RKO (cell line): Measurements from ENCODE around the gene APBB1.

Source experiments
- DNase-seq: peaks from one replicate; pipeline ENCODE4 v3.0.0-alpha.2; 2016; ENCODE audit warnings: low spot score

The APBB1 gene

DNA sequence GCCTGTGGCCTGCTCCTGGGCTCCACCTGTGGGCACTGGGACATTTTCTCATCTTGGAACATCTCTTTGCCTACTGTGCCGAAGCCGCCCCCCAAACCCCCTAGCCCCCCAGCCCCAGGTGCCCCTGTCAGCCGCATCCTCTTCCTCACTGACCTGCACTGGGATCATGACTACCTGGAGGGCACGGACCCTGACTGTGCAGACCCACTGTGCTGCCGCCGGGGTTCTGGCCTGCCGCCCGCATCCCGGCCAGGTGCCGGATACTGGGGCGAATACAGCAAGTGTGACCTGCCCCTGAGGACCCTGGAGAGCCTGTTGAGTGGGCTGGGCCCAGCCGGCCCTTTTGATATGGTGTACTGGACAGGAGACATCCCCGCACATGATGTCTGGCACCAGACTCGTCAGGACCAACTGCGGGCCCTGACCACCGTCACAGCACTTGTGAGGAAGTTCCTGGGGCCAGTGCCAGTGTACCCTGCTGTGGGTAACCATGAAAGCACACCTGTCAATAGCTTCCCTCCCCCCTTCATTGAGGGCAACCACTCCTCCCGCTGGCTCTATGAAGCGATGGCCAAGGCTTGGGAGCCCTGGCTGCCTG is 27.3 kb downstream of the APBB1 start:
- no peak for DNase-seq

- DNase-seq = no peak
Observed at GRCh38 chr11:6390718-6391469, 28.0 kb downstream of the APBB1 start.

DNA sequence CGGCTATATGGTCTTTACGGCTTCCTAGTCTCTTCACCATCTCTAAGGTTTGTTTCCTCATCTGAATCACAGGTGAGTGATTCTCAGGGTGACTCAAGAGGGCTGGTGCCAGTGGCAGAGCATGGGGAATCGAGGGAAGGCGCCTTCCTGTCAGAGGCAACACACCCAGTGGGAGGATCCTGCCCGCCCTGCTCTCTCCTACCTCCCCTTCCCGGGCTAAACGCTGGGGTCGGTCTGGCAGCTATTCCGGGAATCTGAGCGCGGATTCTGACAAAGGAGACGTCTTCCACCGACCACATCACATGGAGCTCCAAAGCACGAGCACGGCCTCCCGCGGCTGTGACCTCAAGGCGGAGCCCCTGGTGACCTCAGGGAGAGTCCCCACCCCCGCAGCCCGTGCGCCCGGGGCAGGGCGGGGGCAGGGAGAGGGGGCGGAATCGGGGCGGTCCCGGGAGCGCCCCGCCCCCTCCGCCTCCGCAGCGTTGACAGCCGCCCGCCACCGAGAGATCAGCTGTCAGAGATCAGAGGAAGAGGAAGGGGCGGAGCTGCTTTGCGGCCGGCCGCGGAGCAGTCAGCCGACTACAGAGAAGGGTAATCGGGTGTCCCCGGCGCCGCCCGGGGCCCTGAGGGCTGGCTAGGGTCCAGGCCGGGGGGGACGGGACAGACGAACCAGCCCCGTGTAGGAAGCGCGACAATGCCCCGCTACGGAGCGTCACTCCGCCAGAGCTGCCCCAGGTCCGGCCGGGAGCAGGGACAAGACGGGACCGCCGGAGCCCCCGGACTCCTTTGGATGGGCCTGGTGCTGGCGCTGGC is 28.8 kb downstream of the APBB1 start, which contains the start of gene SMPD1:
SMPD1 (plus strand) TSS at position 570 of the 813 bp plus-strand sequence; CDS start at position 695, 125 bp downstream.
- peak; percentile 92 for DNase-seq

GRCh38 chr11:6388748-6389147 is 30.1 kb downstream of the APBB1 start:
- DNase-seq = no peak

GRCh38 chr11:6387811-6388599 is 30.9 kb downstream of the APBB1 start:
- DNase-seq = no peak

- no peak for DNase-seq
Observed at GRCh38 chr11:6385046-6385777, 33.7 kb downstream of the APBB1 start.

- no peak for DNase-seq
Observed at GRCh38 chr11:6378640-6378989, 40.3 kb downstream of the APBB1 start.

DNA sequence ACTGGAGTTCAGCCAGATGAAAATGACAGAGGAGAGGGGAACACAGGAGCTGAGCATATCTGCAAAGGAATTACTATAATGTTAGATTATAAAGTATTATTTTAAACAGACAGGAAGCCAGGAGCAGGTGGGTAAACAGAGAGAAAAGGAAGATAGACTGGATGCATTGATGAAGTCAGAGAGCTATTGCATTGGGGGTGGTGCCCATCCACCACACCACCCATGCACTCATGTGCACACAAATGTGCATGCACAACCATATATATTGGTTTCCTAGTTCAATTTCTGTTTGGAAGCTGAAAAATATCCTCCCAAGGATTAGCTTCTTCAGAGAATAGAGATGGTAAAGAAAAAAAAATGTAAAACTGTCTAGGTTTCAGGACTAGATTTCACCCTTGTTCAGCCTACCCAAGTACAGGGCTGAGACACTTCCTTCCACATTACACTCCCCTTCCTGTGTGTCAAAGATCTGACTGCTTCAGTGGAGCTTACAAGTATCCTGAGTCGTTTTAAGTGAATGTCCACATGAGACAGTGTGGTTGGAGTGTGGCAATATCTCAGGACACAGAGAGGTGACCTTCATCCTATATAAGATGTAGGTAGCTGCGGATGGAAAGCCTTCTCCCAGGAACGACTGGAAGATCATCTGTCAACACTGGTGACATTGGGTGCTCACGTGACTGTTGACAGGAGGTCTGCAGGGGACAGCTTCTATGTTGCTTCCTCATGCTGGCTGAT is 40.8 kb downstream of the APBB1 start:
- no peak for DNase-seq

DNA sequence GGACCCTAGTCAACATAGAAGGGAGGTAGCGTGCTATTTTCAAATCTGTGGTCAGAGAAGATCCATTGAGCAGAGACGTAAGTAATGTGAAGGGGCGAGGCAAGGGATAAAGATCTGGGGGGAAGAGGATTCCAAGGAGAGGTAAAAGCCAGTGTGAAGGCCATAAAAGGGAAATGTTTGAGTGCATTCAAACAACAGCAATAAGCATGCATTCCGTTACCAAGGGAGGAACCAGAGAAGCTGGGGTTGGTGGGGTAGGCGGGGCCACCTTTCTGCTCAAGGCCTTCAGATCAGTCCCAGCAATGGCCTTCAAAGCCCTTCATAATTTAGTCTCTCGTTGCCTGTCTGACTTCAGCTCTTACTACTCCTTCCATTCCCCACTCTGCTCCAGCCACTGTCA is 47.1 kb downstream of the APBB1 start:
- no peak for DNase-seq

DNA sequence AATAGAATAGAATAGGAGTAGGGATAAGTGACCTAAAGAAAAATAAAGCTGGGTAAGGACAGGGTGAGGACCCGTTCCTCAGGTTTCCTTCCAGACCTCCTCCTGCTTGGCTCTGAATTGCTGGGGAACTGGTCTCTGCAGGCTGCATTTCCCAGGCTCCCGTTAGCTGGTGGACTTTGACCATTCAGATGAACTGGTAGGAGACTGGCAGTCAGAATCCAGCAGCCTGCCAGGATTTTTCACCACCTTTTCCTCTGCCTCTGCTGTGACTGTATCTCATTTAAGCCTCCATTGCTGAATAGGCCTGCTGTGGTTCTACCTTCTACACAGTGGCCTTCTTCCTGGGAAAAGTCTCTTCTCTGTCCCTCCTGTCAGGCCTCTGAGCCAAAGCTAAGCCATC is 53.2 kb downstream of the APBB1 start:
- no peak for DNase-seq

GRCh38 chr11:6362873-6363678 is 55.8 kb downstream of the APBB1 start:
- peak; percentile 74 for DNase-seq

DNA sequence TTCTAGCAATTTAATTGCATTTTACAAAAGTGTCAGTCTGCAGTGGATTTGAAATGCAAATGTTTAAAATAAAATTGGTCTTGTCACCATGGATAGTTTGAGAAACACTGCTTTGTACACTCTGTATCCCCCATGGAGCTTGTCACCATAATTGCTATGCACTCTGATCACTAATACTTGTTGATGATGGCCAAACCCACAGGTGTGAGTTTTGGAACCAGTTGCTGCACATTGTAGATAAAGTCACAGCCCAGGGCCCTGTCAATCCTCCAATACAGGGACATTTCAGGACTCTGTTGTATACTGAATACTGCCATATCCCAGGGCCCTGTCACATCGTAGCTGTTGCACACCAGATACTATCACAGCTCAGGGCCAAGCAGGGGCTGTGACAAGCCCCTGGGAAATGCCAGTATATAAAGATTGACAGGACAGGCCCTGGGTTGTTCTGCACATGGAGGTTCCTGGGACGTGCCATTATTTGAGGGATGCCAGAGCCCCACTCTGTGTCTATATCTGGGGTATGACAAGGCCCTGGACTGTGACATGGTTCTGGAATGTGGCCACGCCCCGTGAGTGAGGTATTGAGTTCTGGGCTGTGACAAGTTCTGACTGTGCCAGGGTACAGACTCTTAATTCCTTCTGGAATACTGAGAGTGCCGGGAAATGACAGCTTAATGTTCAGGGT is 56.6 kb downstream of the APBB1 start:
- DNase-seq = peak; percentile 5

DNA sequence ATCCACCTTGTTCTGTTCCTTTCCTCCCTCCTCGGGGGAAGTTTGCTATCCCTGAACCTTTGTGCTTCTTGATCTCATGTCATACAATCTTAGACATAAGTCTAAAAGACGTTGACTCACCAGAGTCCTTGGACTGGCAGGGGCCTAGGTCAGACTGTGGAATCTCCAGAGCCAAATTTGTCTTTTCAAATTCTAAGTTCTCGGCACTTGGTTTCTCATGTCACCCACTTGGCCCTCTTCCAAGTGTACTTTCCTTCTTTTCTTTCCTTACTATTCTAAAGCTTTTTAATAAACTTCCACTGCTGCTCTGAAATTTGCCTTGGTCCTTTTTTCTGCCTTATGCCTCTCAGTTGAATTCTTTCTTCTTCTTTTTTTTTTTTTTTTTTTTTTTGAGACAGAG is 58.7 kb downstream of the APBB1 start:
- DNase-seq = no peak

- DNase-seq = peak; percentile 81
Observed at GRCh38 chr11:6357222-6357621, 61.7 kb downstream of the APBB1 start.

DNA sequence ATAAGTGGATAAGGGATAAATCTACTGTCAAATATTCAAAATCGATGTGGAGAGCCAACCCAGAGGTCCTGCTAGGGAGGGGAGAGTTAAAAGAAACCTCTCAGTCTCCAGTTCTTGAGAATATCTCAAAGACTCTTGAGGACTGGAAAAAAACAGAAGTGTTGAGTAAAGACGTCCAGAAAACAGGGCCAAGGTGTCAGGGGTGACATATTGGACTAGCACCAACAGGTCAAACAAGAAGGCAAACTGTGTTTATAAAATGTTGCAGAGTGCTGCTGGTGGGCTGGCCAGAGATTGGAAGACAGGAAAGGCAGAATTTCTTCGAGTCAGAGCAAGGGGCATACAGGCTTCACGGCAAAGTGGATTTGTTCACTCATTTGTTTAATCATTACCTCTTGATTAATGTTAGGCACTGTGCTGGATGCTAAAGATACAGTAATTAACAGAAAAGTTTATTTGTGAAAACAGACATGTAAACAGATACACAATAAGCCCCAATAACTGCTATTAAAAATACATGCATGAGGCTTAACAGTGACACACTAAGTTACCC is 62.3 kb downstream of the APBB1 start:
- DNase-seq = no peak

DNA sequence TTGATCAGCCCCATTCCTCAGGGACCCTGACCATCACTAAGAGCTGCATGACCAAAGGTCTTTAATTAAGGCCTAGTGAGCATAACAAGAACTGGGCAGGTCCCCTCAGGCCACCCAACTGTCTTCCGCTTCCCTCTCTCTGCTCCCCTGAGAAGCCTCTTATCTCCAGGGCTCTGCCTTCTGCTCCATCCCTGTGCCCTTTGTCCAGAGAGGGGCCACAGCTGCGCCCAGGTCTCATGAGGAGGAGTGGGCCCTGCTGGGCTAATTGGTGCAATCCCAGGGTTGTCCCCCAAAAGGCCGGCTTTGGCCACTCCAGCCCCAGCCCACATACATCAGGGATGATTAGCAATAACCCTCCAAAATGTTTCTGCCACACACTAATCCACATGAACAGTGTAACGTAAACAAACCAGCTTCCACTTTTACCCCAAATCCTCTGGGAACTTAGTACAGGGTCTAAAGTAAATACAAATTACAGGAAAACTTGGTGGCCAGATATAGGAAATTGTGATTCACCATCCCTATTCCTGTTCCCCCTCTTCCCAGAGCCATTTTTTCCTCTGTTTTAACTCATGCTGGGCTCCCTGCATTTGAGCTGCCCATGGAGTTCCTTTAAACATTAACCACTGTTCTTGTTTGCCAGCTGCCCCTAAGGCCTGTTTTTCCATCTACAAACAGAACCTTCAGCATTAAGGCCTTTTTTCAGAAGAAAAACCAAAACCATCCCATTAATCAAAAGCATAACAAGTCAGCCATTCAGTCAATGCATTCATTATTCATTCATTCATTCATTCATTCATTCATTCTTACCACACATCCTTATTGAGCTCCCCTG is 64.0 kb downstream of the APBB1 start:
- no peak for DNase-seq

GRCh38 chr11:6353367-6353987 is 65.4 kb downstream of the APBB1 start:
- peak; percentile 56 for DNase-seq
